ENCODE results near the gene PRXL2B. TPM values are rescaled to one million over a fixed set of nuclear protein-coding genes. Genes with fewer than 3 reads are reported as not detected.

PRXL2B gene
- total and polyA plus RNA-seq, 10 of the 15 experiments (the other 5 are each of a cell fraction or from before 2014, with no cell fraction given), result 0.44 to 5.6 (median 4.0) TPM

DNA sequence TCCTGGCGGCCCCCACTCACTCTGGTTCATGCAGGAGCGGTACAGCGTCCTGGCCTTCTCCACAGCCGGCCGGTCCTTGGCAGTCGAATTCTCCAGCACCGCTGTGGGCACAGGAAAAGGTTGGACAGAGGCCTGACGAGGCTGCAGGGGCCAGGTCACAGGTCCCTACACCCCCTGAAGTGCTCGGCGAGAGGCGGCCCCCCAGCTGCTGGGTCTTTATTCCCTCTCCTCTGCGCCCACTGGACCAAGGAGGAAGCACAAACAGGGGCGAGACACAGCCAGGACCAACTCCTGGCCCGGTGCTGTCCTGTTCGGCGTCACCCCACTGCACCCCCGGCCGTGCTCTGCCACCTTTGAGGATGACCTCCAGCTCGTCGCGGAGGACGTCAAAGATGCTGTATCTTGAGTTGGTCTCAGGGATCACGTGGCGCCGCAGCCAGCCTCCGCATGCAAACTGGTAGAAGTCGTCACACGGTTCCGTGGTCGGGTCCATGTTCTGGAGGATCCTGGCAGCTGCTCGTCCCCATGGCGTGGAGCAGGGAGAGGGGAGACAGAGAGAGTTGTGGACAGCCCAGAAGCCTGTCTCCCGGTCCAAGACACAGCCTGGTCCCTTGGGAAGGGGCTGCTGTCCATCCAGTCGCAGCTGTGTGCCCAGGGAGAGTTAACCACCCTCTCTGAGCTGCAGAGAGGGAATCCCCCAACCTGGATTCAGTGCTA, 22.9 kb downstream of the PRXL2B start:
- no peaks in the 10 kb centered on the region for H3K36me3 ChIP-seq (ENCODE audit: control insufficient read depth in 2 of 2, insufficient read depth in 2 of 2, low read length in 1 of 2)
- intact Hi-C loops (cut with micrococcal nuclease; ENCODE audit: unreplicated experiment) (no loop called here), in situ Hi-C loops (cut with MboI) (no loop called here)
- FAIRE-seq (no peak), DNase-seq (ENCODE audit: low read depth, low spot score) (no peak), ATAC-seq (no peak)
- no peak overlapping the region for H3K4me2 ChIP-seq (ENCODE audit: control insufficient read depth, insufficient read depth)
- H4K20me1 ChIP-seq (ENCODE audit: control insufficient read depth, insufficient read depth), result no peaks in the 10 kb centered on the region
- CTCF ChIA-PET, result interaction anchor here (0.6 kb wide), 1 partner anchor 250 kb away, joined by 3 read pairs; no protein-coding TSS in a partner anchor
- SMC1A ChIA-PET (ENCODE audit: uncharacterized antibody, unreplicated experiment), result no interaction called here
- H3K4me1 ChIP-seq (ENCODE audit: control insufficient read depth, insufficient read depth, low read length), result no peaks in the 10 kb centered on the region
- WGBS (ENCODE audit: insufficient coverage, insufficient replicate concordance, low lambda C conversion rate, missing lambda C conversion rate), result 51% methylated on average over 34 of the region's 34 CpGs
- POLR2A ChIA-PET, result interaction anchor here (0.5 kb wide), 1 partner anchor 111 kb away, joined by 4 read pairs; no protein-coding TSS in a partner anchor
- H3K79me2 ChIP-seq (ENCODE audit: control insufficient read depth, insufficient read depth, low read length), result no peaks in the 10 kb centered on the region
- no peaks in the 10 kb centered on the region for H3K27me3 ChIP-seq (replicated peaks in 1 of 2; ENCODE audit: control insufficient read depth in 2 of 2, insufficient read depth in 2 of 2, low read length in 1 of 2)
- no peak overlapping the region for H3K9ac ChIP-seq (ENCODE audit: control insufficient read depth, insufficient read depth, low read length)
- BruUV-seq (replicated peaks), result no TSS peak
- TF ChIP-seq, protein P1, sequence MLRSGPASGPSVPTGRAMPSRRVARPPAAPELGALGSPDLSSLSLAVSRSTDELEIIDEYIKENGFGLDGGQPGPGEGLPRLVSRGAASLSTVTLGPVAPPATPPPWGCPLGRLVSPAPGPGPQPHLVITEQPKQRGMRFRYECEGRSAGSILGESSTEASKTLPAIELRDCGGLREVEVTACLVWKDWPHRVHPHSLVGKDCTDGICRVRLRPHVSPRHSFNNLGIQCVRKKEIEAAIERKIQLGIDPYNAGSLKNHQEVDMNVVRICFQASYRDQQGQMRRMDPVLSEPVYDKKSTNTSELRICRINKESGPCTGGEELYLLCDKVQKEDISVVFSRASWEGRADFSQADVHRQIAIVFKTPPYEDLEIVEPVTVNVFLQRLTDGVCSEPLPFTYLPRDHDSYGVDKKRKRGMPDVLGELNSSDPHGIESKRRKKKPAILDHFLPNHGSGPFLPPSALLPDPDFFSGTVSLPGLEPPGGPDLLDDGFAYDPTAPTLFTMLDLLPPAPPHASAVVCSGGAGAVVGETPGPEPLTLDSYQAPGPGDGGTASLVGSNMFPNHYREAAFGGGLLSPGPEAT (IDR thresholded peaks at IDR 0.05; ENCODE audit: low read depth), result no peak
- TF ChIP-seq TBL1XR1 (IDR thresholded peaks at IDR 0.05; ENCODE audit: low read depth, low read length) (no peak), PAX8 (IDR thresholded peaks at IDR 0.05) (no peak), SRF (IDR thresholded peaks at IDR 0.05; ENCODE audit: low read depth in 2 of 2, low read length in 2 of 2) (no peak), EZH2 (IDR thresholded peaks at IDR 0.05; ENCODE audit: borderline replicate concordance, control insufficient read depth, low read depth, low read length) (no peak), ATF2 (IDR thresholded peaks at IDR 0.05; ENCODE audit: low read length) (no peak), POLR2AphosphoS5 (IDR thresholded peaks at IDR 0.05; ENCODE audit: low read length) (no peak), ATF7 (IDR thresholded peaks at IDR 0.05; ENCODE audit: low read depth) (no peak)
- H2AFZ ChIP-seq (ENCODE audit: control insufficient read depth, low read depth, low read length), result no peak overlapping the region
- RAD21 ChIA-PET (ENCODE audit: unreplicated experiment), result no interaction called here
- no peaks in the 10 kb centered on the region; the same call in 2 of the 3 replicates for H3K9me3 ChIP-seq (replicated peaks; ENCODE audit: control insufficient read depth, insufficient read depth, low read length)
- H3K27ac ChIP-seq (ENCODE audit: control insufficient read depth, insufficient read depth), result no peak overlapping the region
- no peak overlapping the region for H3K4me3 ChIP-seq

Data from GM12878 (cell line).